Retinal pigment epithelial cell (primary cell): Measurements from ENCODE around the gene CCNQ.

Source experiments
- DNase-seq: peaks from one replicate; pipeline ENCODE4 v3.0.0-alpha.2; 2010; ENCODE audit warnings: low read depth
- H3K4me3 ChIP-seq: 2 replicates; pipeline ENCODE4 v1.5.1; 2011; ENCODE audit warnings: mild to moderate bottlenecking, low read length, control low read depth, moderate library complexity
- TF ChIP-seq, protein P1 (sequence below): conservative IDR thresholded peaks from 2 replicates; pipeline ENCODE4 v1.5.1; 2011; ENCODE audit warnings: low read depth, low read length, control low read depth, inconsistent platforms

The CCNQ gene

DNA sequence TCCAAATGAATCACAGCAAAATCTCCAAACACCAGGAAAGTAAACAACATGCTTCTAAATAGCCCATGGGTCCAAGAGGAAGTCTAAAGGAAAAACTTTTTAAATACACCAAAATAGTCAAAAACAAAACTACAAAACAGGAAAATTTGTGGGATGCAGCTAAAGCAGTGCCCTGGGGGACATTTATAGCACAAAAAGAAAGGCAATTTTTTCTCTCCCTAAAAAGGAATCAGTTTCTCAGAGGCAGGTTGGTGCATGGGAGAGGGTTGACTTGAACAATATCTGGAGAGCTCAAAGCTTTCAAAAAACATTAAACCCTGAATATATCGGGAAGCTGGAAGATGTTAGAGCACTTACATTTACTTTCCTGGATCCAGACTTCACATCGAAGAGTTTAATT is 32.4 kb upstream of the CCNQ start:
- no peak for DNase-seq
- TF ChIP-seq, protein P1, sequence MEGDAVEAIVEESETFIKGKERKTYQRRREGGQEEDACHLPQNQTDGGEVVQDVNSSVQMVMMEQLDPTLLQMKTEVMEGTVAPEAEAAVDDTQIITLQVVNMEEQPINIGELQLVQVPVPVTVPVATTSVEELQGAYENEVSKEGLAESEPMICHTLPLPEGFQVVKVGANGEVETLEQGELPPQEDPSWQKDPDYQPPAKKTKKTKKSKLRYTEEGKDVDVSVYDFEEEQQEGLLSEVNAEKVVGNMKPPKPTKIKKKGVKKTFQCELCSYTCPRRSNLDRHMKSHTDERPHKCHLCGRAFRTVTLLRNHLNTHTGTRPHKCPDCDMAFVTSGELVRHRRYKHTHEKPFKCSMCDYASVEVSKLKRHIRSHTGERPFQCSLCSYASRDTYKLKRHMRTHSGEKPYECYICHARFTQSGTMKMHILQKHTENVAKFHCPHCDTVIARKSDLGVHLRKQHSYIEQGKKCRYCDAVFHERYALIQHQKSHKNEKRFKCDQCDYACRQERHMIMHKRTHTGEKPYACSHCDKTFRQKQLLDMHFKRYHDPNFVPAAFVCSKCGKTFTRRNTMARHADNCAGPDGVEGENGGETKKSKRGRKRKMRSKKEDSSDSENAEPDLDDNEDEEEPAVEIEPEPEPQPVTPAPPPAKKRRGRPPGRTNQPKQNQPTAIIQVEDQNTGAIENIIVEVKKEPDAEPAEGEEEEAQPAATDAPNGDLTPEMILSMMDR: no peak
- no peak overlapping the region for H3K4me3 ChIP-seq

DNA sequence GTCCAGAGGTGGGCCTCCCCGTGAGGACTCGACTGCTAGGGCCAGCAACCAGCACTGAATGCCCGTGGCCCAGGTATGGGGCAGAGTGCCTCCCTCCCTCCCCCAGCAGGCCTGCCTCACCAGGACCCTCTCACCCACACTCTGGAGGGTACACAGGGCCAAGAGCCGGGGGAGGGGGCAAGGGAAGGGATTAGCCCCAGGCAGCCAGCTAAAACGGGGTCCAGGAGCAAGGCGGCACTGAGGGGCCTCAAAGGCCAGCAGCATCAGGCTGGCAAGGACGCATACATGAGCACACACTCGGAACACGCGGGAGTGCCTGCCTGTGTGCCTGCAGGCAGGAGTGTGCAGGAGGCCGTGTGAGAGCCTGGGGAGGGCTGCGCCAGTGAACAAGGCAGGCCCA is 29.7 kb upstream of the CCNQ start:
- no peak overlapping the region for H3K4me3 ChIP-seq
- TF ChIP-seq, protein P1: no peak
- no peak for DNase-seq

DNA sequence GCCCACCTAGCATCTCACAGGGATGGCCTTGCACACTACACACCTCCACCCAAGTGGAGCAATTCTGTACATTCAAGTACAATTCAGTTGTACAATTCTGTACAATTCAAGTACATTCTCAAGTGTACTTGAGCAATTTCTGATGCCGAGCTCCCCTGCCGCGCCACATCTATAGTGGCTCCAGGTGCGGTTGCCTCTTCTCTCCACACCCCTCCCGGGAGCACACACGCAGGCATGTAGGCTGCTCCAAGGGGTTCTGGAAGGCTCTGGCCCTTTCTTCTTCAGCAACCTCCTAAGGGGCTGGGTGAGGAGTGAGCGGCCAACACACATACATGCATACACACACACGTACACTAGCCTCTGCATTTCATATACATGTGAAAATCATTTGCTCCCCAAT is 29.2 kb upstream of the CCNQ start:
- no peak overlapping the region for H3K4me3 ChIP-seq
- no peak for DNase-seq
- TF ChIP-seq, protein P1: no peak

DNA sequence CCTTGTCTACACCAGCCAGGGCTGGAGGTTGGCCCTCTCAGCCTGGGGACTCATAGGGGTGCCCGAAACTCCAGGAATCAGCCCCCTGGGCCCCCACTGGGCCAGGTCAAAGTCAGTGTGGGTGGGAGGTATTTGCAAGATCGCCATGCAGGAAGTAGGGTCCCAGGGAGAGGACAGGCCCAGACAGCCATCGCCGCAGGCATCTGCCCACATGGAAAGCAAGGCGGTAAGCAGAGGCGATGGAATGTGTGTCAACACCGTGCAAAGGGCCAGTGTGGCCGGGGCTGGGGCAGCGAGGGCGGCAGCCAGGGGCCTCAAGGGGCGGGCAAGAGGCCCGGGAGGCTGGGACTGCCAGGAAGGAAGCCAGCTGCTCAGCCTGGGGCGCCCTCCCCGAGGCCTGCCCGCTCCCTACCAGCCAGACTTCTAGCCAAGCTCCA is 28.8 kb upstream of the CCNQ start:
- H3K4me3 ChIP-seq: no peak overlapping the region
- DNase-seq: no peak
- TF ChIP-seq, protein P1: no peak

DNA sequence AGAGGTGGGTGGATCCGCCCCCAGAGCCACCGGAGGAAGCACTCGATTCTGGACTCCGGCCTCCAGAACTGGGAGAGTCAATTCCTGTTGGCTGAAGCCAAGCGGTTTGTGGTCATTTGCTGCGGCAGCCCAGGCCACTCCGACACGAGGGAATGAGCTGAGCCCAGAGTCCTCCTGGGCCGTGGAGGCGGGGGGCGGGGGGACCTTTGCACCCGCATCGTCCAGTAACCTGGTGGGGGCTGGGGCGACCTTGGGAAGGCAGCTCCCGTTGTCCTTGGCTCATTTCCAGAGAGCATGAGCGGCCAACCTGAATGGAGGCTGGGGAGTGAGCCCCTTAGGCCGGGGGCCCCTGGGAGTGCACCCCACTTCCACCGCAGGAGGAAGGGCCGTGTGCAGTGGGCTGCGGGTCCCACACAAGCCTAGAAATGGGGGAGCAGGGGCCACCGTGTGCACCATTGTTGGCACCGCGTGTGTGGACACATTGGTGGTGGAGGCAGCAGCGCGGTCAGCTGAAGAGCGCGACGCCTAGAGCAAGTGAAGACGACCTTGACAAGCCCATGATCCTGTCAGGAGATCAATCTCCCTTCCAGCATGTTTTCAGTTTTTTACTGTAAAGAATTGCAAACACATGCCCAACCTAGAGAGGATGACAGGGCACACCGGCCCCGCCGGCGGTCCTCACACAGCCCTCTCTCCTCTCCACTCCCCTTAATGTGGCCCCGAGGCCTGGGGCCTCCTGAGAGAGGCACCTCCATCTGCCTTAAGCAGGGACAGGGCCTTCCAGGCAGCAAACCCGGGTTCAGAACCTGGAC is 28.1 kb upstream of the CCNQ start:
- TF ChIP-seq, protein P1: no peak
- H3K4me3 ChIP-seq: no peak overlapping the region
- DNase-seq: no peak

DNA sequence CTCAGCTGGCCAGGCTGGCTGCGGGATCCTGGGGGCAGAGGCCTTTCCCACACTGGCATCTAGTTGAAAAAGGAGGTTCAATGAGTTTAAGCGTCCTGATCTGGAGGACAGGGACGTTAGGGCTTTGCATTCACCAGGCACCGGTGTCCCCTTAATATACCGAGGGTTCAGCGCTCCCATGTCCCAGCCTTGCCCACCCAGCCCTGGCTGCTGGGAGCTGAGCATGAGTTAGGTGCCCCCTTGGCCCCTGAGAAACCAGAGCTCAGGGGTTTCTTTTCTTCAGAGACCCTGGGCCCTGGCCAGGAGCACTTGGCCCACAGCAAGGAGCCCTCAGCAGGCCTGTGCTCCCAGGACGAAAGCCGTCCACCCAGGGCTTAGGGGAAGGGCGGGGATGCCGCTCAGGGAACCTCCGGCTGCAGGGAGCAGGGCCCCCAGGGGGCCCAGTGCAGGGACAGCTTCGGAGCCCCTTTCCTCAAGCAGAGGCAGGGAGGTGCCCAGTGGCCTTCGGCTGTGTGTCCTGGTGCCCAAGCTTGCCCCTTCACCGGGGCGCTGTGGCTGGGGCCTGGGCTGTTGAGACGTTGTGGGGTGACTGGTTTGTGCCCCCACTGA is 27.2 kb upstream of the CCNQ start:
- TF ChIP-seq, protein P1: no peak
- H3K4me3 ChIP-seq: no peak overlapping the region
- no peak for DNase-seq
